Measurements from ENCODE around the gene PTPRD.

GRCh38 chr9:8346296-8346695, 2266.5 kb downstream of the PTPRD start:
- TF ChIP-seq POLR2AphosphoS5 (IDR thresholded peaks at IDR 0.05; ENCODE audit: low read depth, low read length) (no peak), POLR2A (IDR thresholded peaks at IDR 0.05; ENCODE audit: low read depth, low read length) (no peak), TAF1 (IDR thresholded peaks at IDR 0.05; ENCODE audit: borderline replicate concordance, low read depth, low read length) (no peak)

Measured in GM12892 (cell line).